Epithelial cell of umbilical artery (primary cell): ENCODE data around the gene CCDC89. TPM values are rescaled to one million over a fixed set of nuclear protein-coding genes. Genes with fewer than 3 reads are reported as not detected.

Experiments used
- total RNA-seq: library from RNA; depleted of rRNA; stranded (reverse); fragments of >200 nt; gene quantifications from 2 replicates; pipeline ENCODE4 v1.2.3, GENCODE V29; 2014

The CCDC89 gene
- not detected in 2 replicates for total RNA-seq

DNA sequence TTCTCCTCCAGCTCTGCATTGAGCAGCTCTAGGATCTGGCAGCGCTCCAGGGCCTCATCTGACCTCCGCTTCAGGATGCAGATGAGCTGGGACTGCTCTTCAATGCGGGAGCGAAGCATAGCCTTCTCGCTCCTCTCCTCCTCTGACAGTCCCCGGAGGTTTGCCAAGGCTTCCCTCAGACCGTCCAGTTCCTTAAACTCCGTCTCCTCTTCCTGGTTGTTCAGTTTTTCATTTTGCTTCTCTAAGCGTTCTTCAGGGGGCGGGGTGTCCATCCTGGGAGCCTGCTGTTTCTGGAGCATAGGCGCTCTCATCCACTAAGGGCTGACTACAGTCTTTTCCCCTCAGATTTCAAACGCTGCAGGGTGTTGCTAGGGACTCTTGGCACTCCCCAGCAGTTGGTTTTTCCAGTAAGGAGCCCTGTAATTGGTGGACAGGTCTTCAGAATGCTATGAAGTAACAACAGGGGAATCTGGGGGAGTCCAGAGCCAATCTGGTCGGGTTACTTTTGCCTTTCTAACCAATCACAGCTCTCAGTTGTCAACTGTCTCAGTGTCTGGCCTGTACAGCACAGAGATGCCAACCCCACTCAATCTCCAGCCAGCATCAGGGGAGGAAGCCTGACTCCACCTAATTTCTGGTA, at the start of gene CCDC89:
Gene CCDC89, minus strand, starts transcription at position 376 of the 640 bp plus-strand sequence. Its CDS starts 65 bp downstream, at position 311.

DNA sequence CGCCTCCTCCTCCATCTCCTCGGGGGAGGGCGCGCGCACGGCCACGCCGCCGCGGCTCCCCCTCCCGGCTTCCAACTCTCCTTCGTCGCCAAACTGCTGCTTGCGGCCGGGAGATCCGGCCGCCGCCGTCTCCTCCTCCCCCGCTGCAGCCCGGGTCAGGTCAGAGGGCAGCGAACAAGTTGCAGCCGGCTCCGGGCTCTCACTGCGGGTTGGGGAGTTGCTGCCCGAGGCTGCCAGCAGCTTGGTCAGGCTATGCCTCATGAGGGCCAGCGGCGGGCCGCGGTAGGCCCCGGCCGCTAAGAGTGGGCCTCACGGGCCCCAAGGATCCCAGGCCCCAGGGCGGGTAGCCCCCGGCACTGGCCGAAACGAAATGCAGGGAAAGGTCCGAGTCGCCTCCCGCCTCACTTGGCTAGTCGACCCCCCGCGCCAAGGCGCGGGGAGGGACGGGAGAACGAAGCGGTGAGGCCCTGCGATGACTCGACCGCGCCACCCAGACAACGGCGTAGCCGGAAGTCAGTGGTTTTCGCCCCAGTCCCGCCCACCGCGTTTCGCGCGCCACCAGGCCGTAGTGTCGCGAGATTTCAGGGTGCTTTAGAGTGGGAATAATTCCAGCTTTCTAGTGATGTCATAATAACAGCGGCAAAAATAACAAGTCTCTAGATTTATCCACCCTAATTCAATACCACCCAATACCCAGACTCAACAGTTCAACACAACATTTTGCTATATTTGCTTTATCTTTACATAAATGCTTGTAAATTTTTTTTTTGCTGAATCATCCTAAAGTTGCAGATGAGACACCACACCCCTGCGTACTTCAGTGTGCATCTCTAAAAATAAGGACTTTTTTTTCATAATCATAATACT, 21.1 kb downstream of the CCDC89 start, which contains the start of gene CREBZF:
Gene CREBZF, minus strand, starts transcription at position 515 of the 867 bp plus-strand sequence. Its CDS starts 254 bp downstream, at position 261.

DNA sequence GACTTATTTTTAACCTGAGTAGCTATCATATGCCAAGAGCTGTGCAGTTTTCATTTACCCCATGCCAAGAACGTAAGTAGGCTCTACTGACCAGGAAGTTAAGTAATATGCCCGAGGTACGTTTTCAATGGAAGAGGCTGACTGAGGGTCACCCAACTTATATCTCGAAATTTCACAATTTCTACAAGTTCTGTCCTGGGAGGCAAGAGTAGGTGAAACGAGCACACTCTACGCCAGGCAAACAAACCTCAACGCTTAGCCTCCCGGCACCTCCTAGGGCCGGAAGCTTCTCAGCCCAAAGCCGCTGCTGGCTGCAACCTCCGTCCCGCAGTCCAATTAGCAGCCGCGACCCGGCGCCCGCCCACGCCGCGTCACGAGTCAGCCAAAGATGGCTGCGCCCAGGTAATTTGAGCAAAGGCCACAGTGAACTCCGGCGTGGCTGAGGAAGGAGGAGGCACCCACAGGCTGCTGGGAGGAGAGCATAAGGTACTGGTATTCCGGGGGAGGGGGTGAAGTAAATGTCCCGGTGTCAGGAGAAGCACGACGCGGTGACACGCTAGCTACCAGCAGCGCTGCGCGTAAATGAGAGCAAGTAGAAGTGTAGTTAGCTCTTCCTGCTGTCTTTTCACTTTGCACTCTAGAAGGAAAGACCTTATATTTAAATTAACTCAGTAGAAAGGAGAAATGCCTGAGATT, 38.2 kb downstream of the CCDC89 start, which contains the start of gene TMEM126A:
Gene TMEM126A, plus strand, starts transcription at position 364 of the 696 bp plus-strand sequence. CDS start 2,289 bp downstream, outside the sequence.

Other genes with a start within 250 kb of the CCDC89 start
- 0.32 and 0.91 TPM in 2 replicates for gene DLG2, start 58.9 kb downstream of the CCDC89 start, total RNA-seq
- 78.3 and 100 TPM in 2 replicates for gene TMEM126B, start 57.6 kb downstream of the CCDC89 start, total RNA-seq
- gene TMEM126A, start 38.2 kb downstream of the CCDC89 start, total RNA-seq, result 58.5 and 78.1 TPM in 2 replicates
- gene CREBZF, start 21.1 kb downstream of the CCDC89 start, total RNA-seq, result 28.6 and 48.9 TPM in 2 replicates
- 3.6 and 11.1 TPM in 2 replicates for gene SYTL2, start 124.9 kb upstream of the CCDC89 start, total RNA-seq
- gene CCDC83, start 169.2 kb upstream of the CCDC89 start, total RNA-seq, result under 0.01 TPM in 1 of 2 replicates, not detected in the other